Activated T-cell treated with anti-CD3 and anti-CD28 coated beads, Interleukin-2, amount 50 U/mL, for 1 hour (primary cell): ENCODE results near the gene KCNE2.

ENCODE experiments used
- DNase-seq: peaks from one replicate; pipeline ENCODE4 v3.0.0-alpha.2; 2020

KCNE2 gene

GRCh38 chr21:34363733-34364132 lies at the start of gene KCNE2:
KCNE2 (plus strand) TSS chr21:34364006; CDS start chr21:34370479, 6,473 bp downstream.
- no peak for DNase-seq

- DNase-seq = no peak
Observed at GRCh38 chr21:34319585-34319984, 44.2 kb upstream of the KCNE2 start.

DNA sequence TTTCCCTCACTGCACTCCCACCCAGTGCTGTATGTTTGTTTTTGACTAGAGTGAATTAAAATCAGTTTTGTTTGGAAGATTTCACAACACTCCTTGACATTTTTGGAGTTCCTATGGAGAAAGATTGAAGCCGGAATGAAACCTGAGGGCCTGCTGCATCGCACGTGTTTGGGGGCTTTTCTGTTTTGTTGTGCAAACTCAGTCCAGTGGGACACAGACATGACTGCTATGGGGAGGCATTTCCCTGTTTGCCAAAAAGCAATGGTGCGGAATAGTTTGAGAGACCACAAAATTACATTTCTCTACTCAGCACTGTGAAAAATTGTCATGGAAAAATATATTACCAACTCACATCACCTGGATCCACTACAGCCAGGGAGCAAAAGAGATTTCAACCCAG lies 43.8 kb upstream of the KCNE2 start:
- DNase-seq = no peak

- DNase-seq = no peak
Observed at GRCh38 chr21:34330055-34330454, 33.8 kb upstream of the KCNE2 start.

DNA sequence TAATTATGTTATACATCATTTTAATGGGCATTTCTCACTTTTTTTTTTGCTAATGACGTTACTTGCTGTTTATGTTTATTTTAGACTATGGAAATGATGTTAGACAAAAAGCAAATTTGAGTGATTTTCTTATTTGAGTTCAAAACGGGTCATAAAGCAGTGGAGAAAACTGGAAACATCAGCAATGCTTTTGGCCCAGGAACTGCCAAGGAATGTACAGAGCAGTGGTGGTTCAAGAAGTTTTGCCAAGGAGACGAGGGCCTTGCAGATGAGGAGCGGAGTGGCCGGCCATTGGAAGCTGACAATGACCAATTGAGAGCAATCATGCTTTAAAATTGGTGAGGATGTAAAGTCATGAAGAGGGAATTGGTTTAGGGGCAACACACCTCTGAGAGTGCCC lies 32.1 kb upstream of the KCNE2 start:
- DNase-seq = no peak

GRCh38 chr21:34332347-34332746 lies 31.5 kb upstream of the KCNE2 start:
- DNase-seq = no peak

DNA sequence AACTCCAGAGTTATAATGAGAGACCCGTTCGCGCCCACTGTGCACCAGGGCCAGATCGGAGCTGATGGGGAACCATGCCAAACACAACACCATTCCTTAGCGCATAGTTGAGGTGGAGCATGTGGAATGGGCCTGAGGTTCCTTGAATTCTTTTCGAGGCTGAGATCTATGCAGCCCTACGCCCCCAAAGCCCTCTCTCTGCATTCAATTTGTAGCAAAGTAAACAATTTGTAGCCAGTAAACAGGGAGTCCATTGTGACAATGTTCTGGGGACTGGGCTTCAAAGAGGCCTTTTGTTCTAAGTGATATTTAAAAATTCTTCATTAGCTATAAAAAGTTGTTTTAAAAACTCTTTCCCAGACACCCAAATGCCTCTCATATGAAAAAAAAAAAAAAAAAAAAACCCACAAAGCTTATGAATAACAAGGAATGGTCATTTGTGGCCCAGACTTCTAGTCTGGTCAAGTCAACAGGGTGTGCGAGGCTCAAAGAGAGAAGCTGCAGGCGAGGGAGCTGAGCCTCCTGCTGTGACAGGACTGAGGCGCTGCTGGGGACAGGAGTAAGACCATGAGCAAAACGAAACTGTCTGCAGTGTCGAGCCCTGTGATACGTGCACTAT lies 30.6 kb upstream of the KCNE2 start:
- DNase-seq = no peak

GRCh38 chr21:34335316-34335715 lies 28.5 kb upstream of the KCNE2 start:
- DNase-seq = no peak

- DNase-seq = no peak
Observed at GRCh38 chr21:34336245-34336644, 27.6 kb upstream of the KCNE2 start.

DNA sequence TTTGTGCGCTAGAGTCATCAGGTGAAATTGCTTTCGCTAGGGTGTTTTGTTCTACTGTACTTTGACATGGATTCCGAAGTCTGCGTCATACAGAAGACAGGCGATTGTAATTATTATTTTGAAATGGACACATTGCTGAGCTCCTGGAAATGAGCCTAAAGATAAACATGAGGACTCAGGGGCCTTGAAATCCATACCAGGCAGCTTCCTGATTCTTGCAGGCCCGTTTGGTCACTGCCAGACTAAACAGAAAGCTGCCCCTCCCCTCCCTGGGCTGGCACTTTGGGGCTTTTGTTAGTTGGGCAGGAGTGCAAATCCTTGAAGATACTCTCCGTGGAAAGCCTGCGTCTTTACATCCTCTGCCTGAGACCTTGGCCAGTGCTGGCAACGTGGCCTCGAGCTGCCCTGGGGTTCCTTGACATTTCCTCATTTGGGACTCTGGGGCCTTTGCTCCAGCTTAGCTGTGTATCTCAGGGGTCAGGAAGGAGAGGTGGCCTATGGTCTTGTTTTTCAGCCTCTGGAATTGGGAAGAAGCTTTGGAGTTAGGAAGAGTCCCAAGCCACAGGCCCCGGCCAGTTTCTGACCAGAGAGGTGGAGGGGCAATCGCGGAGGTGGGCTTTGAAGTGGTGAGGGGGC lies 26.9 kb upstream of the KCNE2 start:
- DNase-seq = no peak

DNA sequence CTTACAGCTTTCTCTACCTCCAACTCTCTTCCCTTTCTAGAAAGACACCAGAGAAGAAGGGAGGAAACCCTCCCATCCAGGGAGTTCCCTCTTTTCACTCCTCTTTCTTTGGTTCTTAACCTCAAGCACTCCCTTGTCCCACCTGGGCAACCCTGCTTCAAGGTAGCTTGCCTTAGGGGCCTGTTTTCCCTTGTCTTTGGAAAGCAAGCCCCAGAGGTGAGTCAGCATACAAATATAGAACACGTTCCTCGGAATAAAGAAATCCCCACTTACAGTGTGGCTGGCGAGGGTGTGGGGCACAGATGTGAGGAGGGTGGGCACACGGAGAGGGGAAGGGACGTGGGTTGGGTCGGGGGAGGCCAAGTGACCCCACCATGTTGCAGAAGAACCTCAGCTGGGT lies 26.1 kb upstream of the KCNE2 start:
- no peak for DNase-seq

- DNase-seq = no peak
Observed at GRCh38 chr21:34338226-34338625, 25.6 kb upstream of the KCNE2 start.

GRCh38 chr21:34340061-34340460 lies 23.7 kb upstream of the KCNE2 start:
- DNase-seq = no peak

GRCh38 chr21:34342476-34342875 lies 21.3 kb upstream of the KCNE2 start:
- no peak for DNase-seq

DNA sequence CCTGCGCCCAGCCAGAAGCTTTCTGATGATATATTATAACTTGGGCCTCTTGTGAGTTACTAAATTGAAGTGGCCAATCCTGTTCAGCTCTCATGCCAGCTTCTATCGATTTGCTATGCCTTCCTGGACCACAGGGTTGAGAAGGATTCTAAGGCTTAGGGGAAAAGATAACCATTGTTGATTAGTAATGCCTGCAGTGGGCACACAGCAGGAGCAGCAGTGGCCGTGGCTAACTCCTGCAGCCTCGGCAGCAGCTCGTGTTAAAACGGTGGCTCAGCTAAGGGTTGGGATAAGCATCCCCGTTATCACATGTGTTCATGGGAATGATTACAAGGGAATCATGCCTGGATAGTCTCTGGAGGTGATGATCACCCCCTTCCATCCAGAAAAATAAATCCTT lies 20.5 kb upstream of the KCNE2 start:
- no peak for DNase-seq

DNA sequence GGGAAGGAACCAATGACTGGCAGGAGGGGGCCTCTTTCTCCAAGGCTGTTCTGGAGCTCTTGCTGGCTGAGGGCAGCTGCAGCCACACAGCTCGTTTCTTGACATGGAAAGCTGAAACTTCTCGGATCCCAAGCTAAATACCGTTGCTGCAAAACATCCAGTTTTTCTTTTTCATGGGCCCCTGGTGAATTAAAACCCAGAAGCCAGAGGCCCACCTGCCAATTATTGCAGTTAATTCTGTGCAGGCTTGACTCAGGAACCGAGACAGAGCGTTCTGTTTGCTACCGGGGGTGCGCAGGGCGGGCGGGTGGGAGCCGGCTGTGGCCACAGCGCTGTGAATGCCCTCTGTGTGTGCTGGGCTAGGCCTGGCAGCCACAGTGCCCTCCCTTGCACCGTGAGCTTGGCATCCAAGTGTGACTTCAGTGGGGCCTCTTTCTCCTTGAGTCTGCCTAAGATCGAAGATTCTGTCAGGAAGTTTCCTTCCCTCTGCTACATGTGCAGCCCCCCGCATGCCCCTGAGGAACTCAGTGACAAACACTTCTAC lies 19.9 kb upstream of the KCNE2 start:
- DNase-seq = no peak

DNA sequence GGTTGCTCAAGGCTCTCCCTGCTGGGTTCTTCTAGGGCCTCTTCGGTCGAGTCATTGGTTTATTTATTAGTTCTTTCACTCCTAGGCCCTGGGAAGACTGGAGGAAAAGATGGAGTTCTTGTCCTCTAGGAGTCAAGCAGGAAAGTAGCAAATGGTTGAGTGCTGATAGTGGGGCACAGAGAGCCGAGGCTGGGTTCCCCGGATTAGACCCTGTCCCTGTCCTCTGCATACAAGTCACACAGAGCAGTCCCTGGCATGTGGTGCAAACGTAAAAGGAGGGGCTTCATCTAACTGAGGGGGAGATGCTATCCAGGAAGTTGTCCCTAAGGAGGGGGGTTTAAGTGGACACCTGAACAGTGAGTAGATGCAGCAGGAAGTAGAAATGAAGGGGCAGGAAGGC lies 19.2 kb upstream of the KCNE2 start:
- DNase-seq = no peak

DNA sequence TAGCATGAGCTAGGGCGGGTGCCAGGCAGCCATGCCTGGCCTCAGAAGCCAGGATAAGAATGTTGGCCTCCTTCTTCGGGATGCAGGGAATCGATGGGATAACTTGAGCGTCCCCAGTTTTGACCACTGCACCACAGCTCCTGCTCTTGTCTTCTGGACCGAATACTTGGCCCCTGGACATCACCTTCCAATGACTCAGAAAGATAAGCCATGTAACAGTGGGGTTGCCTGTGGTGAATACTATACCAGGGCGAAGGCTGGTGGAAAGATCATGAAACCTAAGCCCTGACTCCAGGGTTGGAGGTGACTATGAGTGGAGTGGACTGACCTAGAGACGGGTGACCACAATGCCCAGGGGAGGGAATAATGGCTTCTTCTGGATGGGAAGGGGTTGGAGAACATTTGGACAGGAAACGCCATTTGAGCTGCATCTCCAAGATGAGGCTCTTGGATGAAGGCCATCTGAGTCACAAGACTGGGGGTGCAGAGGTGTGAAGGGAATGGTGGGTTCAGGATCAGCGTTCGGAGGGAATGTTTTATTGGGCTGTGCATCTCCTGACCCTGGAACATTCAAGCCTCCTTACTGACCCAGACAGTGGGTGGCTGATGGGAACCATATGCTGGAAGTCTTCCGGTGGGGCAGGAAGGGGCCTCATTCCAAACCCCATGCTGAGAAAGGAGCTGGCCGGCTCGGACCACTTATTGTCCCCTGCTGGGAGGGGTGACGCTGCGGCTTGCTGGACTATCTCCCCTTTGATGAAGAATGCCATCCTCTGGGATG lies 18.5 kb upstream of the KCNE2 start:
- no peak for DNase-seq

DNA sequence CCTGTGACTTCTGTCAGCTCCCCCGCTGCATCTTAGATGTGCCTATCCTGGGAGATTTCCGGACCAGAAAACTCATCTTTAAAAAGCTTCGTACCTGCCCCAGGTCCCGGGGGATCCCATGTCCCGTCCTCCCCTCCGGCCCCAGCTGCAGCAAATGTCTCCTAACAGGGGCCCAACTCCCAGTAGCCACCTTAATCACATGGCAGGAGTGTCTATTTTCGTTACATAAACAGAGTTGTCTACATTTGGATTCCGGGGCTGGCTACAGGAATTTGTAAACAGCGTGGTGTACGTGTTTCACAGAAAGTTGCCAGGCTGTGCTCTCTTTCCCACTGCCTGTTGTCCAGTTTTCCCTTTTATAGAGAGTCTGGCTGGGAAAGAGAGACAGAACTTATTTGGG lies 17.9 kb upstream of the KCNE2 start:
- DNase-seq = no peak

GRCh38 chr21:34348890-34349519 lies 14.8 kb upstream of the KCNE2 start:
- no peak for DNase-seq

GRCh38 chr21:34351786-34352241 lies 12.0 kb upstream of the KCNE2 start:
- DNase-seq = peak; percentile 20

DNA sequence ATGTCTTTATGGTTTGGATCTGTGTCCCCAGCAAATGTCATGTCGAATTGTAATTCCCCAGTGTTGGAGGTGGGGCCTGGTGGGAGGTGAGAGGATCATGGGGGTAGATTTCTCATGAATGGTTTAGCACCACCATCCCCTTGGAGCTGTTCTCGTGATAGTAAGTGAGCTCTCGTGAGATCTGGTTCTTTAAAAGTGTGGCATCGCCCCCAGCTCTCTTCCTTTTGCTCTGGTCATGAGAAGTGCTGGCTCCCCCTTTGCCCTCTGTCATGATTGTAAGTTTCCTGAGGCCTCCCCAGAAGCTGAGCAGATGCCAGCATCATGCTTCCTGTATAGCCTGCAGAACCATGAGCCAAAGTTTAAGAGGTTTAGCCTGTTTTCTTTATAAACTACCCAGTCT lies 11.2 kb upstream of the KCNE2 start:
- DNase-seq = no peak

DNA sequence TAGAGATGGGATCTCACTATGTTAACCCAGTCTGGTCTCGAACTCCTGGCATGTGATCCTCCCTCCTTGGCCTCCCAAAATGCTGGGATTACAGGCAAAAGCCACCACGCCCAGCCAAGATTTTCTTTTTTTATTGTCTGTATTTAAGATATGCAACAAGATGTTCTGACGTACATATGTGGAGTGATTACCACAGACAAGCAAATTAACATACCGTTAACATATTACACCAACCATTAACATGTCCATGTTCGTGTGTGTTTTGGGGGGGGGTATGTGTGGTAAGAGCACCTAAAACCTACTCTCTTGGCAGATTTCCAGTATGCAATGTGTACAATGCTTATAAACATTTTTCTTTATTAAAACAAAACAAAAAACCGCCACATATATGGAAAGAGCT lies 10.6 kb upstream of the KCNE2 start:
- no peak for DNase-seq
